Measurements from ENCODE around the gene PANK4.

Gene PANK4

DNA sequence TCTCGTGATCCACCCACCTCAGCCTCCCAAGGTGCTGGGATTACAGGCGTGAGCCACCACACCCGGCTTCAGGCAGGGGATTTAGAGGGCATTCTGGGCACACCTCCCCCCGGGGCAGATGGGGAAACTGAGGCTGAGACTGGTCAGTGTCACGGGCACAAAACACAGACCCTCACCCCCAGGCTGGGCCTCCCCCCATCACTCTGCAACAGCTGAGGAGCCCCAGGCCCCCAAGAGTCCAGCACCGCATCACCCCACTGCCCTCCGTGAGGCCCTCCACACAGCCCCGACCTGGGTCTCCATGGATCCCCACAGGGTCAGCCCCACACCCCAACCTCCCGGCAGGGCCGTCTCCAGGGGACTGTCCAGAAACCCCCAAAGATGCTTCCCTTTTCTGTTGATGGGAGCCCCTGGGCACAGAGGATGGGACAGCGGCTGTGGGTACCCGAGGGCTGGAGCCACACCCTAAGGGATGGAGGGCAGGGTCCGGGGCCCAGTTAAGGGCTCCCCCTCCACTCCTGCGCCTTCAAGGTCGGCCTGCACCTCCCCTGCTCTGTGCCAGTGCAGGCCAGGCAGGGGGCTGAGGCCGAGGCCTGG, 40.8 kb upstream of the PANK4 start:
- TF ChIP-seq, protein P1, sequence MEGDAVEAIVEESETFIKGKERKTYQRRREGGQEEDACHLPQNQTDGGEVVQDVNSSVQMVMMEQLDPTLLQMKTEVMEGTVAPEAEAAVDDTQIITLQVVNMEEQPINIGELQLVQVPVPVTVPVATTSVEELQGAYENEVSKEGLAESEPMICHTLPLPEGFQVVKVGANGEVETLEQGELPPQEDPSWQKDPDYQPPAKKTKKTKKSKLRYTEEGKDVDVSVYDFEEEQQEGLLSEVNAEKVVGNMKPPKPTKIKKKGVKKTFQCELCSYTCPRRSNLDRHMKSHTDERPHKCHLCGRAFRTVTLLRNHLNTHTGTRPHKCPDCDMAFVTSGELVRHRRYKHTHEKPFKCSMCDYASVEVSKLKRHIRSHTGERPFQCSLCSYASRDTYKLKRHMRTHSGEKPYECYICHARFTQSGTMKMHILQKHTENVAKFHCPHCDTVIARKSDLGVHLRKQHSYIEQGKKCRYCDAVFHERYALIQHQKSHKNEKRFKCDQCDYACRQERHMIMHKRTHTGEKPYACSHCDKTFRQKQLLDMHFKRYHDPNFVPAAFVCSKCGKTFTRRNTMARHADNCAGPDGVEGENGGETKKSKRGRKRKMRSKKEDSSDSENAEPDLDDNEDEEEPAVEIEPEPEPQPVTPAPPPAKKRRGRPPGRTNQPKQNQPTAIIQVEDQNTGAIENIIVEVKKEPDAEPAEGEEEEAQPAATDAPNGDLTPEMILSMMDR (conservative IDR thresholded peaks at IDR 0.05; ENCODE audit: low read depth, low read length), result no peak
- no peak for DNase-seq (ENCODE audit: low read depth)
- H3K4me3 ChIP-seq (ENCODE audit: low read length), result no peak overlapping the region

DNA sequence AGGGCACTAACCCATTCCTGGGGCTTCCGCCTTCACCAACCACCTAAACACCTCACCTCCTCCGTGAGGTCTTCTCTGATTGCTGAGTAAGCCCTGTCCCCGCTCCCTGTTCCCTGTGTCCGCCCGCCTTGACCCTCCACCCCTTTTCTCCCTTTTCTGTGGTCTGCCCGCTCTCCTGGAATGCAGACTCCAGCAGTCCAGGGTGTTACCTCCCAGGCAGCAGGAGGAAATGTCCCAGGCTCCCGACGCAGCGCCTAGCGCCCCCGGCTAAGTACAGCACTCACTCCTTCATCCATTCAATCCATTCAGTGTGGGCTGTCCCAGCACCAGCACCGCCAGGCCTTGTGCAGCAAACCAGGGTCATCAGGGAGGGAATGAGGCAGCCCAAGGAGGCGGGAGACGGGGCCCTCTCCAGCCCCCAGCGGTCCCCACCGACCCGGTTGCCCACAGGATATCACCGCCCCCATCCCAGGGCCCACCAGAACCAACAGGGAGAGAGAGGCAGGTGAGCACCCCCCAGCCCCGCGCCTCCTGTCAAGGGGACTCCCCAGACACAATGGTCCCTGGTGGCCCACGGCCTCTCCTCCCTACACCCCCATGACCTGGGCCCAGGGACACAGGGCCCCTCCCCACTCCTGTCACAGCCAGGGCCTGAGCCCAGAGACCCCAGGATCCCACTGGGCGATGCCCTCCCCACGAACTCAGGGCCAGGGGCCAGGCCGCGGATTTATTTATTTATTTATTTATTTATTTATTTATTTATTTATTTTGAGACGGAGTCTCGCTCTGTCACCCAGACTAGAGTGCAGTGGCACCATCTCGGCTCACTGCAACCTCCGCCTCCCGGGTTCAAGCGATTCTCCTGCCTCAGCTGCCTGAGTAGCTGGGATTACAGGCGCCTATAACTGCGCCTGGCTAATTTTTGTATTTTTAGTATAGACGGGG, 40.0 kb upstream of the PANK4 start:
- TF ChIP-seq, protein P1 (conservative IDR thresholded peaks at IDR 0.05; ENCODE audit: low read depth, low read length), result no peak
- no peak overlapping the region for H3K4me3 ChIP-seq (ENCODE audit: low read length)
- DNase-seq (ENCODE audit: low read depth), result no peak

DNA sequence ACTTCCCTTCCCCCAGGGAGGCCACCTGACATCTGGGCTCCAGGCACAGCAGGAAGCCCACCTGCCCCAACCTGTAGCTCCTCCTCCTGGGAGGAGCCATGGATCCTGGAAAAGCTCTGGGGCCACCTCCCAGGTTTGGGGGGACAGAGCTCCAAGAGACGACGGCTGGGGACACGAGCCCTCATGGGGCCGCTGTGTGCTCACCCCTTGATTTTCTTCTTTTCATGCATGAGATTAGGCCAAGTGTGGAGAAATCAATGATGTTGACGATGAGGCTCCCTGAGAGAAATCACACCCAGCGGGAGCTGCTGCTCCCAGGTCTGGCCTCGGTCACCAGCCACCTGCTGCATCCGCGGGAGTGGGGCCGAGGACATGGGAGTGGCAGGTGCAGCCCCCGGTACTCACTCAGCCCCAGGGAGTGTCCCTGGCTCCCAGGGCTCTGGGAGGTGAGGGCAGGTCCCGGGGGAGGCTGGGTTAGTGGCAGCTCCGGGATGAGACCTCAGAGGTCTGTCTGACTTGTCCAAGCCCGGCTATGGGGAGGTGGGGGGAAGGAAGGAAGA, 38.5 kb upstream of the PANK4 start:
- TF ChIP-seq, protein P1 (conservative IDR thresholded peaks at IDR 0.05; ENCODE audit: low read depth, low read length), result no peak
- H3K4me3 ChIP-seq (ENCODE audit: low read length), result no peak overlapping the region
- DNase-seq (ENCODE audit: low read depth), result no peak

DNA sequence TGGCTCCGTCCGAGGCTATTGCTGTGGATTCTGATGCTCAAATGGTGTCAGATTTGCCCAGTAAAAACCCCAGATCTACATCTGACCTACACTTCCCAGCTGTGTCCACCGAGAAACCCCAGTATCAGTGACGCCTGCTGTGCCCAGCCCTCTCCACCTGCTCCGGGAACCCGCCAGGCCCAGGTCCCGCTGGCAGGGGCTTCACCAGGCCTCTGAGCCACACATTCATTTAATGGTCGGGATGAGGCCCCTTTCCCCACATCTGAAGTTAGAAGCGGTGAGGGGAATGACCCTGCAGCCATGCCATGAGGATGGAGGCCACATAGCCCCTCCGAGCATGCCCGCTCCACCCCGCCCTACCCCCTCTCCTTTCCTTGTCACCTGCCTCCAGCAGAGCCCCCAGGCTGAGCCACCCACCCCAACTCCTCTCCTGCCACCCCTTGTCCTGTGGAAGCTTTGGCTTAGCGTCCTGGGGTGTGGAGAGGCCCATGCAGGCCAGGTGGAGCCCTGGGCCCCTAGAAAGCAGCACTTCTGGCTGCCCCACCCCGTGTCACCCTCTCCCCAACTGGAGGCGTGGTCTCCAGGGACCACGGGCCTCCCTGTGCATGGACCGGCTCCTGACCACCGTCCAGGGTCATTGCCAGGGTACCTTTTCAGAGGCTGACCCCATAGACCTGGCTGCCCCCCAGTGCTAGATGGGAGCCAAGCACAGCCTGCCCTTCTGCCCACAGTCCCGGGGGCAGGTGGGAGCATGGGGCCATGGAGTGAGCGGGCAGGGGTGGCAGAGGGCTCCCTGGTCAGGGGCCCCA, 37.8 kb upstream of the PANK4 start:
- TF ChIP-seq, protein P1 (conservative IDR thresholded peaks at IDR 0.05; ENCODE audit: low read depth, low read length), result no peak
- no peak for DNase-seq (ENCODE audit: low read depth)
- H3K4me3 ChIP-seq (ENCODE audit: low read length), result no peak overlapping the region

DNA sequence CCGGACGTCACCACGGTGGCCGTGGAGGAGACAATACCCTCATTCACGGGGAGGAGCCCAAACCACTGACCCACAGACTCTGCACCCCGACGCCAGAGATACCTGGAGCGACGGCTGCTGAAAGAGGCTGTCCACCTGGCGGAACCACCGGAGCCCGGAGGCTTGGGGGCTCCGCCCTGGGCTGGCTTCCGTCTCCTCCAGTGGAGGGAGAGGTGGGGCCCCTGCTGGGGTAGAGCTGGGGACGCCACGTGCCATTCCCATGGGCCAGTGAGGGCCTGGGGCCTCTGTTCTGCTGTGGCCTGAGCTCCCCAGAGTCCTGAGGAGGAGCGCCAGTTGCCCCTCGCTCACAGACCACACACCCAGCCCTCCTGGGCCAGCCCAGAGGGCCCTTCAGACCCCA, 36.8 kb upstream of the PANK4 start:
- TF ChIP-seq, protein P1 (conservative IDR thresholded peaks at IDR 0.05; ENCODE audit: low read depth, low read length), result no peak
- H3K4me3 ChIP-seq (ENCODE audit: low read length), result no peak overlapping the region
- no peak for DNase-seq (ENCODE audit: low read depth)

DNA sequence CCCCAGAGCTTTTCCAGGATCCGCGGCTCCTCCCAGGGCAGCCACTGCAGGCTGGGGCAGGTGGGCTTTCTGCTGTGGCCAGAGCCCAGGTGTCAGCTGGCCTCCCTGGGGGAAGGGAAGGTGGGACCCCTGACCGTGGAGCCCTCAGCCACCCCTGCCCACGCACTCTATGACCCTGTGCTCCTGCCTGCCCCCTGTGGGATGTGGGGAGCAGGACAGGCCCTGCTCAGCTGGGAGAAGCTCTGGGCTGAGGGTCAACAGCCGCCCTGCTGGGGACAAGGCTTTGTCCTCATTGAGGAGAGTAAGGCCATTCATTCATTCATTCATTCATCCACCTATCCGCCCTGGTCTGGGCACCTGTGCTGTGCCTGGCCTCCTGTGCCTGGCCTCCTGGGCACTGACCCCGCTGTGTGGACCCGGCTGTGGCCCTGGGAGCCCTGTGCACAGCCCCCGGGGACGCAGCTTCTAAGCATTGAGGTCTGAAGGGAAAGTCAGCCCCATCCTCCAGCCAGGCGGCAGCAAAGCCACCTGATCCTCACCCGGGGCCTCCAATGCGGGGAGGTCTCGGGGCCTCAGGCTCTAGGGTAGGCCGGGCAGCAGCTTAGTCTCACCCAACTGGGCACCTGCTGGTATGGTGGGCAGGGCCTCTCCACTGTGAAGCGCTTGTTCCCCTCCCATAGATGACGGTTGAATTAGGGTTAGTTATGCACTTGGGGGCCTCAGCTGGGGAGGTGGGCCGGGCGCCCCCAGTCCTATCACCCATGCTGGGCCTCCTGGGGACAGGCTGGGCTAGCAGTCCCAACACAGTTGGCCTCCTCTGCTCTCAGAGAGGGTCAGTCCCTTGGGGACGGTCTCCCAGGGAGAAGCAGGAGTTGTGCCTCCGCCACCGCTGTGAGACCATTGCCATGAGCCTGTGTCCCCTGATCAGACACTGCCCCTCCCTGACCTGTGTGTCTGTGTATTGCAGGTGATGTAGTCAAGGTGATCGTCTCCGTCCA, 35.8 kb upstream of the PANK4 start:
- H3K4me3 ChIP-seq (ENCODE audit: low read length), result no peak overlapping the region
- no peak for DNase-seq (ENCODE audit: low read depth)
- TF ChIP-seq, protein P1 (conservative IDR thresholded peaks at IDR 0.05; ENCODE audit: low read depth, low read length), result peak; percentile 61

All from retinal pigment epithelial cell (primary cell).